ENCODE data around the gene STYK1.

DNA sequence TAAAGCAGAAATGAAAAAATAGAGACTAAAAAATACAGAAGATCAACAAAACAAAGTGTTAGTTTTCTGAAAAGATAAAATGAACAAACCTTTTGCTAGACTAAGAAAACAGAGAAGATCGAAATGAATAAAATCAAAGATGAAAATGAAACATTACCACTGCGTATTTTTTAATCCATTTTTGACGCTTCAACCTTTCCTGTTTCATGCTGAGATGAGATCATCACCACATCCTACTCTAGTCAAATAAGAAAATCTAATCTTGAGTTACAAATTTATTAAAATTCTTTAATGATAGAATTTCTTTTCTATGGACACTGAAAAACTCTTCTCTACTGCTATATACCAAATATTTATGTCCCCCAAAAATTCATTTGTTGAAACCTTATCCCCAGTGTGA lies 91.1 kb downstream of the STYK1 start:
- no peak for TF ChIP-seq POLR2A (IDR thresholded peaks at IDR 0.05)
- TF ChIP-seq, protein P1, sequence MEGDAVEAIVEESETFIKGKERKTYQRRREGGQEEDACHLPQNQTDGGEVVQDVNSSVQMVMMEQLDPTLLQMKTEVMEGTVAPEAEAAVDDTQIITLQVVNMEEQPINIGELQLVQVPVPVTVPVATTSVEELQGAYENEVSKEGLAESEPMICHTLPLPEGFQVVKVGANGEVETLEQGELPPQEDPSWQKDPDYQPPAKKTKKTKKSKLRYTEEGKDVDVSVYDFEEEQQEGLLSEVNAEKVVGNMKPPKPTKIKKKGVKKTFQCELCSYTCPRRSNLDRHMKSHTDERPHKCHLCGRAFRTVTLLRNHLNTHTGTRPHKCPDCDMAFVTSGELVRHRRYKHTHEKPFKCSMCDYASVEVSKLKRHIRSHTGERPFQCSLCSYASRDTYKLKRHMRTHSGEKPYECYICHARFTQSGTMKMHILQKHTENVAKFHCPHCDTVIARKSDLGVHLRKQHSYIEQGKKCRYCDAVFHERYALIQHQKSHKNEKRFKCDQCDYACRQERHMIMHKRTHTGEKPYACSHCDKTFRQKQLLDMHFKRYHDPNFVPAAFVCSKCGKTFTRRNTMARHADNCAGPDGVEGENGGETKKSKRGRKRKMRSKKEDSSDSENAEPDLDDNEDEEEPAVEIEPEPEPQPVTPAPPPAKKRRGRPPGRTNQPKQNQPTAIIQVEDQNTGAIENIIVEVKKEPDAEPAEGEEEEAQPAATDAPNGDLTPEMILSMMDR (IDR thresholded peaks at IDR 0.05), result no peak
